GM12872 (cell line): ENCODE results near the gene SLC22A2.
A peak's percentile ranks its signal among the peaks of the same experiment; 100 is the strongest.

Experiments
- TF ChIP-seq, protein P1 (sequence below): IDR thresholded peaks from 3 replicates; pipeline ENCODE4 v1.5.1; 2011; ENCODE audit warnings: low read depth, mild to moderate bottlenecking, low read length, moderate library complexity; ENCODE audit not compliant: insufficient read depth

Gene SLC22A2

DNA sequence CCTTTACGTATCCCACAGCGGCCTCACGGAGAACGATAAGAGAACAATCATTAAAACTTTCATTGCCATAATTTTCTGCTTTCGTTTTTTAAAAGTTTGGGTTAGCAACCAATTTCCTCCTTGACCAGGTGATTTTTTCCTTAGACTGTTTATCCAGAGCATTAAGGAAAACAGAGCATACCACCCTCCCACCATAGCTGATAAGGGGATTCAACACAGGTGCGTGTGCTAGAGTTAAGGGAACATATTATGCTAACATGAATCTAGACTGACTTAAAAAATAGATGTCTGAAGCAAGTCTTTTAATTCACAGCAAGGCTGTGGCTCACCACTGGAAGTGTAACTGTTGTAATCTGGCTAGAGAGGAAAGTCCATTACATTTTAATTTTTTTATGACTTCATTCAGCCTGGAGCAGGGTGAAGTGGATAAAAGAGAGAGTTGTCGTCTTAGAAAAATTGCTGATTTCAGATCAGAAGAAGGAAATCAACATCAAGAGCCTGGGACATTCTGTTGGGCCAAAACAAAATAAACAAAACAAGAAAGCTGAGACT is 5.5 kb upstream of the SLC22A2 start:
- TF ChIP-seq, protein P1, sequence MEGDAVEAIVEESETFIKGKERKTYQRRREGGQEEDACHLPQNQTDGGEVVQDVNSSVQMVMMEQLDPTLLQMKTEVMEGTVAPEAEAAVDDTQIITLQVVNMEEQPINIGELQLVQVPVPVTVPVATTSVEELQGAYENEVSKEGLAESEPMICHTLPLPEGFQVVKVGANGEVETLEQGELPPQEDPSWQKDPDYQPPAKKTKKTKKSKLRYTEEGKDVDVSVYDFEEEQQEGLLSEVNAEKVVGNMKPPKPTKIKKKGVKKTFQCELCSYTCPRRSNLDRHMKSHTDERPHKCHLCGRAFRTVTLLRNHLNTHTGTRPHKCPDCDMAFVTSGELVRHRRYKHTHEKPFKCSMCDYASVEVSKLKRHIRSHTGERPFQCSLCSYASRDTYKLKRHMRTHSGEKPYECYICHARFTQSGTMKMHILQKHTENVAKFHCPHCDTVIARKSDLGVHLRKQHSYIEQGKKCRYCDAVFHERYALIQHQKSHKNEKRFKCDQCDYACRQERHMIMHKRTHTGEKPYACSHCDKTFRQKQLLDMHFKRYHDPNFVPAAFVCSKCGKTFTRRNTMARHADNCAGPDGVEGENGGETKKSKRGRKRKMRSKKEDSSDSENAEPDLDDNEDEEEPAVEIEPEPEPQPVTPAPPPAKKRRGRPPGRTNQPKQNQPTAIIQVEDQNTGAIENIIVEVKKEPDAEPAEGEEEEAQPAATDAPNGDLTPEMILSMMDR: no peak

DNA sequence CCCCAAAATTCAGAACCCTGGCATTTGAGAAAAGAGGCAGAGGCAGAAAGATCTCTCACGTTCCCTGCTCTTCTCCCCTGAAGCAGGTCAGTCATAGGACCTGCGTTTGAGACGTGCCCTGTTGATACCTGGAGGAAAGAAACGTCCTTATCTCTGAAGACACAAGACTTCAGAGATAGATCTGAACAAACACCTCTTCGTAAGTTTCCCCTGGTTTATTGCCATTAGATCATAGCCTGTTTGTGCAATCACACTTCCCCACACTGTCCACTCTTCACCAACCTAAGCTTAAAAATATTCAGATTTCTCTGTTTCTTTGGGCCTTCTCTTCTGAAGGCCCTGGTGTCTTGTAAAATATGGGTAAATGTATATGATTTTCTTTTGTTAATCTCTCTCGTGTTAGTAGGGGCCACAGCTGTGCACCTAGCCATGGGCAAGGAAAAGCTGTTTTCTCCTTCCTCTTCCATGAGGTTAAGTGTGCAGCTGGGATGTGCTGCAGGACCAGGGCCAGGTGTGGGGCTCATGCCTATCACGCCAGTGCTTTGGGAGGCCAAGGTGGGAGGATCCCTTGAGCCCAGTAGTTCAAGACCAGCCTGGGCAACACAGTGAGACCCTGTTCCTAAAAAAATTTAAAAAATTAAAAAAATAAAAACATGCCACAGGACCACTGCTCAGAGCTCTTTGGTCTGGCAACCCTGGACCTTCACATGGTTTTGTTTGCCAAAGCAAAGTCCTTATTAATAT is 4.7 kb upstream of the SLC22A2 start:
- TF ChIP-seq, protein P1: no peak

DNA sequence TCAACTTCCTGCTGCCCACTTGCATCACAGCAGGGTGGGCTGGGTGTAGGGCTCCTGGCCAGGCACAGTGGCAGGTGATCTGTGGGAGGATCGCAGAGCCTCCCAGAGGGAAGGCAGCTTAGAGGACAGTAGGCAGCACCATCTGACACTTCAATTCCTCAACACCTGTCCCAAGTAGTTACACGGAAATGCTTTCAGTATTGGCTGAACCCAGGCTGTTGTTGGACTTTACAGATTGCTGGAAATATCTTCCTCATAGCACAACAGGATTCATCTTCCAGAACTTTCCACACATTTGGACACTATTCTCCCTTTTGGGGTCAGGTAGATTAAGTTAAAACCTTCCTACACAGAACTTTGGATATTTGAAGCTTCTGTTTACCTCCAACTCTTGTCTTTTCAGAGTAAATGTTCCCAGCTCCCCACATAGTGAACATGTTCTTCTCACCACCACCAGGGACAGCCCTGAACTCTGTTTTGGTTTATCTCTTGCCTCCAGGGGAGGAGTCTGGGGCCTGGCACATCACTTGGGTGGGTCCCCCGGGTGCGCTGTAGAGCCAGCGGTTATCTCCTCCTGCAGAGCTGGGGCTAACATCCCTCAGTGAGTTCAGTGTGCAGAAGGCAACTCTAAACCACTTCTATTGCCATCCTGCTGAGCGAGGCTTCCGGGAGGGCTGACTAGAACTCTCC is 3.5 kb upstream of the SLC22A2 start:
- TF ChIP-seq, protein P1: peak; percentile 42; the same call in 1 of the 3 replicates

DNA sequence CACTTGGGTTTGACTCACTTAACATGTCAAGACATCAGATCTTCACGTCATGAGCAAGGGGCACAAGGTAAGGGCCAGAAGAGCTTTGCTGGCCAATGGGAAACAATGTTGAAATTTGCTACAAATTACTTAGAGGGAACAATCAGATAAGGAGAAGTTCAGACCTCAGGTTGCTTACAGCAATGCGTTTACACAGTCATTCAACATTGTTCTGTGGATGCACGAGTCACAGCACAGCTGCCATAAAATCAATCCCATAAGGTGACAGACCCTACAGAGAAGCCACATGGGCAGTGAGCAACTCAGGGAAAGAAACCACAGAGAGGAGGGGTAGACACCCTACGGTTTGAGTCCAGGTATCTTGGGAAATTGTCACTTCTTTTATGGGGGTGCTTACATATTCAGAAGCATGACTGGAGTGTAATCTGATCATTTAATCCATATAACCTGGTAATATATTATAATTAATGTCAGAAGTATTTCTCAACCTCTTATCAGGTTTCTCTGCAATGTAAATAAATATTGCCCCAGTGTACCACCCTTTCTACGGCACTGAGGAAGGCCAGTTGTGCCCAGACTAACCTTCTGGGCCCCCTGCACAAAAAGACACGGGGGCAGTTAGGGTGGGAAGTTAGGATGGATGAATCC is 2.3 kb upstream of the SLC22A2 start:
- TF ChIP-seq, protein P1: no peak

DNA sequence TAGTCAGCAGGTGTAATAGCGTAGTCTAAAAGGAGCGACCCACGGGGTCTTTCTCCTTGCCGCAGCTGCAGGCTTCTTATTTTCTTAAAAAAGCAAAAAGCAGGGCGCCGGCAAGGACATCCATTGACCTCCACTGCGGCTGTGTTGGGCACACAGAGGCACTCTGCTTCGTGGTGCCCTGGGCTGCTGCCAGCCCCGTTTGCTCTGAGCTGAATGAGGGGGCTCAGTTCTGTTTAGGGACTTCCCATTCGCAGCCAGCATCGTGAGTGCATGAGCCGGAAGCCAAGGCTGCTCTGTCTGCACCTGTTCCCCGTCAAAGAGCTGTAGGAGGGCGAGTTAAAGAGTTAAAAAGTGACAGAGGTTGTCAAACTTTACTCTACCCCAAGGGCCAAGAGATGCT is 1.7 kb upstream of the SLC22A2 start:
- TF ChIP-seq, protein P1: no peak

DNA sequence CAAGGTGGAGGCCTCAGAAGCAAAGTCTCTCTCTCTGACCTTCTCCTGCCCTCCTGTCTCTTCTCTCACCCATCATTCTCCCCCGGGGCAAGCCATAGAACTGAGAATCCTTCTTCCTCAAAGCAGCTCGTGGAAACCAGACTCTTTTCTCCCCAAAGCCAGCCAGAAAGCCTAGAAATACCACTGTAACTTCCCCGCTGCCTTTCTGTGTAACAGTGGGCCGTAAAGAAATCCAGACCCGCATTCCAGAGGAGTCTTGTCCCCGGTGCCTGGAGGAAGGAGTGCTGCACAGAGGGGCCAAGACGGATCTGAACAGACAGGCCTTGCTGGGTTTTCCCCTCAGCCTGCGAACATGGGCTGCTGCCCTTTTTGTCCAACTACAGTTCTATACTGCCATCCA is 977 bp upstream of the SLC22A2 start:
- TF ChIP-seq, protein P1: no peak

DNA sequence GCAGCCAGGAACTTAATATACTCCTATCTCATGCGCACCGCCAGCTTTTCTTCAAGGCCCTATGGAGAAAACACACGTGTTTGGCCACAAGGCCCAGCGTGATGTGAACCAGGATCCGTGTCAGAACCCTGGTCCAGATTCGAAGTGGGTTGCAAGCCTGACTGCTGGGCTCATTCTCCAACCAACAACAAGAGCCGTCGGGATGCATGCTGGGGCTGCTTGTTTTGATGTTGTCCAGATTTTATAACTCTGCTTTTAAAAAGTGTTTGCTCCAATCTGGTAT is 463 bp upstream of the SLC22A2 start:
- TF ChIP-seq, protein P1: no peak
